Inflammatory macrophage (primary cell): ENCODE results near the gene KLHL22.

Experiments
- DNase-seq, 2 donors: peaks; one replicate each; pipeline ENCODE4 v3.0.0-alpha.2; 2020 to 2022

The KLHL22 gene

GRCh38 chr22:20430720-20431510 lies 64.7 kb downstream of the KLHL22 start:
- peak; percentile 50 to 57 for DNase-seq

GRCh38 chr22:20430101-20430719 lies 65.4 kb downstream of the KLHL22 start:
- no peak for DNase-seq

GRCh38 chr22:20429254-20430100 lies 66.1 kb downstream of the KLHL22 start:
- peak; percentile 60 to 77 for DNase-seq

GRCh38 chr22:20428496-20429253 lies 66.9 kb downstream of the KLHL22 start:
- no peak for DNase-seq

GRCh38 chr22:20427945-20428417 lies 67.6 kb downstream of the KLHL22 start:
- DNase-seq: no peak

- DNase-seq: no peak
Measured at GRCh38 chr22:20427104-20427944, 68.3 kb downstream of the KLHL22 start.

- no peak for DNase-seq
Measured at GRCh38 chr22:20426259-20426615, 69.4 kb downstream of the KLHL22 start.

GRCh38 chr22:20425566-20426258 lies 69.9 kb downstream of the KLHL22 start:
- DNase-seq: no peak

- no peak for DNase-seq
Measured at GRCh38 chr22:20424932-20425565, 70.5 kb downstream of the KLHL22 start.

- no peak for DNase-seq
Measured at GRCh38 chr22:20424568-20424931, 71.0 kb downstream of the KLHL22 start.

GRCh38 chr22:20423906-20424551 lies 71.6 kb downstream of the KLHL22 start:
- no peak for DNase-seq

- DNase-seq: no peak
Measured at GRCh38 chr22:20423008-20423905, 72.3 kb downstream of the KLHL22 start.

GRCh38 chr22:20422271-20423007 lies 73.2 kb downstream of the KLHL22 start:
- DNase-seq: no peak

- DNase-seq: no peak
Measured at GRCh38 chr22:20421507-20421874, 74.1 kb downstream of the KLHL22 start.

- no peak for DNase-seq
Measured at GRCh38 chr22:20420157-20420842, 75.3 kb downstream of the KLHL22 start.

- DNase-seq: no peak
Measured at GRCh38 chr22:20419664-20419951, 76.0 kb downstream of the KLHL22 start.

- DNase-seq: peak; percentile 69 to 79
Measured at GRCh38 chr22:20418211-20418788, 77.3 kb downstream of the KLHL22 start.
